HG03066 (cell line): ENCODE results near the gene LRP1B.

Experiments
- ATAC-seq: cut with Tn5 transposase; IDR thresholded peaks from one replicate; pipeline ENCODE4 v1.9.1; 2021; ENCODE audit warnings: low read depth; ENCODE audit not compliant: unreplicated experiment

Gene LRP1B

GRCh38 chr2:142131010-142131669, at the start of gene LRP1B:
Gene LRP1B, minus strand, starts transcription at chr2:142131016. Its CDS starts 287 bp downstream, at chr2:142130729.
- no peak for ATAC-seq

GRCh38 chr2:142179686-142180085, 48.9 kb upstream of the LRP1B start:
- no peak for ATAC-seq

GRCh38 chr2:142178604-142179003, 47.8 kb upstream of the LRP1B start:
- ATAC-seq, result no peak

GRCh38 chr2:142176941-142177340, 46.1 kb upstream of the LRP1B start:
- no peak for ATAC-seq

DNA sequence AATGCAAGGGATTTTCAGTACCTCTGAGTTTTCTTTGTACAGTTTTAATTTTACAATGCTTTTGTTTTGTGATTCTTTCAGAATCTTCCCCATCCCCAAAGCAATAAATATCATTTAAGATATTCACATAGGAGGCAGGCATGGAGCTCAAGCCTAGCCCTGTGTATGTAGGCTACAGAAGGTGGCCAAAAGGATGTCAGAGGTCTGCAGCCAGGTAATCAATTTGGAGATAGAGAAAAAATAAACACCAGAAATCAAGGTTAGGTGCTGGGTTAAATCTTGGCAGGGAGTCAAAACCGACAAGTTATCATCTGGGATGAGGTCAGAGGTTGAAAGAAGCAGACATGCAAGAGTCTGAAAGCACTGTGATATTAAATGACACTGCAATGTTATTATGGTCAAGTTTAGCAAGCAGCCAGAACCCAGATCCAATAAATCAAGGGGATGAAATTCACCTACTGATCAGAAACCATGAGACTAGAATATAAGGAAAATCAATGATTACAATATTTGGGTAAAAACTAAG, 45.1 kb upstream of the LRP1B start:
- ATAC-seq, result no peak

DNA sequence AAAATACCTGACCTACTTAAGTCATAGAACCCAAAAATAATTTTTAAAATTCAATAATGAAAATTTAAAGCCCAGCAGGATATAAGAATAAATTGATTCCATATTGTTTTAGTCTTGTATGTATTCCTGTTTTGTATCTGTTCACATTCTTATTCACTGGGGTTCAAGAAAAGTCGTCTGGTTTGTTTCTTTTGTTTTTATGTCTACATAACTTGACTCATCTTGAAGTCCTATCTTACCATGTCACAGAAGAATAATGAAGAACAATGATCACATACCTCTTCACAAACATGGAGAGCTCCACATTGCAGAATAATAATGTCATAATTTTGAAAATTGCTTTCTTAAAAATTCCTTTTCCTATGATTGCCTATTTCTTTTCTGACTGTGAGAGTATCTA, 43.4 kb upstream of the LRP1B start:
- no peak for ATAC-seq

DNA sequence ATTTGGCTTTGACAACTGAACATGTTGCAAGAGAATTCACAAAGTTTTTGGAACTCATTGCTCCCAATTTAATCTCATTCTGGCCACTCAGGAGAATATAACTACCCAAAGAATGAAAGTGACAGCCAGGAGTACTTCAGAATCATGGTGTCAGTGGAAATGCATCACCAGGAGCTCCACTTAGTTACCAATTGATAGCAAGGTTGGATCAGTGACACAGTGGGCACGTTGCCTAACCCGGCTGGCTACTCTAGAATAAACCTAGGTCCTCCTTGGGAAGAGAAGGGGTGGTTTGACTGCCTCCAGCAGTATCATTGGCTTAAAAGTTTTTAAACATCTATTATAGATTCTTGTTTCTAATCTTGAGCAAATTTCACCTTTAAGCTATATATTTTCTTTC, 40.0 kb upstream of the LRP1B start:
- no peak for ATAC-seq

- ATAC-seq, result peak; percentile 83
Measured at GRCh38 chr2:142165790-142166189, 35.0 kb upstream of the LRP1B start.

DNA sequence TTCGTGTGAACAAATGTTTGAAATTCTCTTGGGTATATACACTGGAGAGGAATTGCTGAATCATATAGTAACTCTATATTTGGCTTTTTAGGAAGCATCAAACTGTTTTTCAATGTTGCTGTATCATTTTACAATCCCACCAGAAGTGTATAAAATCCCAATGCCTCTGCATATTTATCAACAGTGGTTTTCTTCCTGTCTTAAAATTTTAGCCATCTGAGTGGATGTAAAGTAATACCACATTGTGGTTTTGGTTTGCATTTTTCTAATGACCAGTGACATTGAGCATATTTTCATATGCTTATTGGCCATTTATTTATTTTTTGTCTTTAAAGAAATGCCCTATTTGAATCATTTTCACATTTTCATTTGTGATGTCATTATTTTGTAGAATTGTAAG, 22.8 kb upstream of the LRP1B start:
- no peak for ATAC-seq

DNA sequence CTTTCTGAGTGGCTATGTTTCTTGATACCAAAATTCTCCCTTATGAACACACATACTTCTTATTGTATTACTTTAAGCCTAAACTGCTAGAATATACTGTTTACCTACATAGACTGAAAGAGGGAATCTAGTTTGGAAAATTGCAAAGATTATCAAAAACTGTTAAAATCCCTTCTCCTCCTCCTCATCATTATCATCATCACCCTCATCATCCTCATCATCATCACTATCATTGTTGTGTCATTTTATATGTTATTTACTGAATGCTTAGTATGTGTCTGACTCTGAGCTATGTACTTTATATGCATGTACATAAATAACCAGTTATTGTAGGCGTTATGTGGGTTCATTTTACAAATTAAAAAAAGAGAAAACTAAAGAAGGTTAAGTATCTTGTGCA, 19.6 kb upstream of the LRP1B start:
- no peak for ATAC-seq

DNA sequence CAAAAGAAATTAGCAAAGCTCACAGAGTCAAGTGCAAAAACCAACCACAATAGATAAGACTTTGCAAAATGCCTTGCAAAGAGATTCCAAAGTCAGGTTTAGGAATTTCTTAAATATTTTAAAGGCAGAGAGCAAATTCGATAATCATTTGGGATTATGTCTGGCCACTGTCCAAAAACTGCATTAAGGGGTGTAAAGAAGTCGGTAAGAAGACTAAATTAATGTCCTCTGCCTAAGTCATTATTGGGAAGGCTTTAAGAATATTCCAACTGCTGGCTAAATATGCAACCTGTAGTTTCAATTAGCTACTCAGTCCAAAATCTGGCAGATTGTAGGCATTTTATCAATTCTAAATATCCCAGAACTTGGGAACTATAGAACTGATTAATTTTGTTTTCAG, 13.7 kb upstream of the LRP1B start:
- ATAC-seq, result no peak

DNA sequence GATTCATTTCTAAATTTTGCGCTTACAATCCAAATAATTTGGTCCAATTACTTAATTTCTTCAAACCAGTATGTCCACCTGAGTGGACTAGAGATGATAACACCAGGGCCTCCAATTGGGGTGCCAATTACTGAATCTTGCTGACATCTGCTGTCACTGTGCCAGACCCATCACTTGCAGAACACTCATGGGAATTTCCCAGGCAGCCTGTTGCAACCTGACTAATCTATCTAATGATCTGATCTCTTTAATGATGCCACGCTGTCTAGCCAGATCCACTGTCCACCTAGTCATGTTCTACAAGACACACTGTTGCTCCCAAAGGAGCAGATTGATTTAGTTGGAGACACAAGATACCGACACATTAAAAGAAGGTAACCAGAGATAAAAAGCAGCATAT, 11.8 kb upstream of the LRP1B start:
- no peak for ATAC-seq

- no peak for ATAC-seq
Measured at GRCh38 chr2:142140434-142140845, 9.6 kb upstream of the LRP1B start.

GRCh38 chr2:142139384-142139783, 8.6 kb upstream of the LRP1B start:
- no peak for ATAC-seq

DNA sequence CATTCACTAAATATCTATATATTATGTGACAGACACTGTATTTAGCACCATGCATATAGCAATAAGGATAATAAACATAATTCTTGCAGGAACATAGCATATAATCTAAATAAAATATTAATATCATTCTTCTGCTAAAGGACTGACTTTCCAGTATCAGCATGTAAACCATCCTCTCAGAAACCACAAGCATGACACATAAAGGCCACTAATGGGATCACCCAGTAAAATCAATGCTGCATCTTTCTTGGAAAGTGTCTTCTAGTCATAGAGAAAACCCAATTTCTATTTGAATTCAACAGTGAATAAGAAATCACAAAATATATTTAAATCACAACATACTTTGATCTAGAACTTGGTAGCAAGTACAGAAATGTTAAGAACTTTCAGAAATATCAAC, 5.8 kb upstream of the LRP1B start:
- no peak for ATAC-seq

DNA sequence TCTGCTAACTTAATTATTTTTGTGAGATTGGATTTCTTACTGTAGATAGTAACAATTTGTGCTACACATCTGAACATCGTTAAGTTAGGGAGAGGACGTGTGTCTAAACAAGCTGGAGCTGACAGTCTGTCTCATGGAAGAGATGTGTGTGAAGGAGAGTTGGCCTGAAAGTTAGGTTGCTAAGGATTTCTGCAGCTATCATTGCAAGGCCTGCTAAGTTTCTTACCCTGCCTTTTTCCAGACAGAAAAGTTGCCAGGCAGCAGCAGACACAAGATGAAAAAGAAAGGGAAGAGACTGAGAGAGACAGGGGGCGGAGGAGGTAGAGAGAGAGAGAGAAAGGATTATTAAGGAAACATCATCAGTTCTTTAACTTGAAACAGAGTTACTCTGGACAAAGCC, 4.1 kb upstream of the LRP1B start:
- ATAC-seq, result no peak

DNA sequence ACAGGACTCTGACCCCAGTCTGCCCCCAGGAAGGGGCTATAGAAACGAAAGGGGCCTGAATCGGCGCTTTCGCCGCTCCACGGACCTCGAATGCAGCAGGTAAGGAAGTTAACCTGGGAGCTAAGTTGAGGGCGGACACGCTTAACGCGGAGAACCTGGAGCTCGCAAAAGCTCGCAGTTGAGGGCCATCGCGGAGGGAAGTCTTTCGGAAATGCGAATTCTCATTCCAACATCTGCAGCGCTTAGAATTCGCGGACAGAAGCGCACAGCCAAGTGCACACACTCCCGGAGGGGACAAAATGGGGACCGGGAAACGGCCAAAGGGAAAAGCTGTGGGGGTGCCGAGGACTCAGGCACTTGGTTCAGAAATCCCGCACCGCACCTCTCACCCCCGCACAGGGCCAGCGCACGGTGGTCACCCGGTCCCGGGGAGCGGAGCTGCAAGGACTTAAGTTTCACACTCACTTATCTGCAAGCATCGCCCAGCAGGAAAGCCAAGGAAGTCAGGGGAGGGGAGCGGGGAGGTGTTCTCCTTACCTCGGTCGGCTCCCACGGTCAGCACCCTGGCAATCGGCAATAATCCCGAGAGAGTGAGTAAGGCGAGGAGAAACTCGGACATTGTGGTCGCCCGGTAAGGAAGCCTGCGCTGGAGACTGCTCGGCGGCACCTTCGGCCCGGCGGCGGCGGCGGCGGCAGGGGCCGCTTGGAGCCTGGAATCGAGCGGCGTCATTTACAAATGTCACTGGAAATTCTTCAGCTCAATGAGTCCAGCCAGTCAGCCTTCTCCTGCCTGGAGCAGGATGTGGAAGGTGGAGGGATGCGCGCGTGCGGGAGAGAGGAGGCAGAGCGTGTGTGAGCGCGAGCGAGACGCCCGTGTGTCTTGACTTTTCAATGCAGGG, 456 bp downstream of the LRP1B start:
- ATAC-seq, result peak; percentile 43

DNA sequence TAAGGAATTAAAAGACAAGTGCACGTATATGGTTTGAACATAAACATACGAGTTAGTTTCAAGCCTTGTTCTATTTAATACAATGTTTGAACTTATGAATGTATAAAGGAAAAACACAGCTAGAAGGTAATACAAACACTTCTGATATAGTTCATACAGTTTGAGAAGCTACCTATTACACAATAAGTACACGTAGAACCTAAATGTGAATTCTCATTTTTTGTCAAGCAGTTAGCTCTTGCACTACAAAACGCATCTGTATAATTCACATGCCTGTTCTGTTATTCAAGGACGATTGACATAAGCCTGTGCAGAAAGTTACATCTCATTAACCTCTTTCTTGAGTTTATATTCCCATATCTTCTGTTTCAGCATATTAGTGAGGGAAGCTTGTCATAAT, 2.7 kb downstream of the LRP1B start:
- ATAC-seq, result no peak

- no peak for ATAC-seq
Measured at GRCh38 chr2:142127248-142127647, 3.6 kb downstream of the LRP1B start.

- ATAC-seq, result no peak
Measured at GRCh38 chr2:142124706-142125105, 6.1 kb downstream of the LRP1B start.

- no peak for ATAC-seq
Measured at GRCh38 chr2:142119347-142119746, 11.5 kb downstream of the LRP1B start.

DNA sequence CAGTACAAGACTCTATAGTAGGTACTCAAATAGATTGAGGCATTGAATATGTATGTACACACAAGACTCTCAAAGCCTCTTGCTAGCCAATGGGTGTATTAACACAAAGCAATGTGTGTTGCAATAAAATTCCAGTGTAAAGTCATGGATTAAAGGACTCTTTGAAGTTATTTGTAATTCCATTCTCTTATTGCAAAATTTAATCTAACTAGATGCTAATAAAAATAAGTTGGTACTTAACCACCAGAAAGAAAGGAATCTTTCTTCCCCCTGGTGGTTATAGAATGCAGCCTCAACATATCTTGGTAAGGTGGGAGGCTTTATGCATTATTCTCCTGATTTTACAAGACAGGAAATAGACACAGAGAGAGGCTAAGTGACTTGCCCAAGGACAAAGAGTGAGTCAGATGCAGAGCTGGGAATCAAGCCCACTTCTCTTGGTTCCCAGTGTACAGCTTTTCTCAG, 18.0 kb downstream of the LRP1B start:
- ATAC-seq, result no peak
